Activated CD4-positive, alpha-beta T cell treated with anti-CD3 and anti-CD28 coated beads, Interleukin-2, amount 50 U/mL, for 16 hours (primary cell): ENCODE data around the gene TMEM72.

Experiments
- DNase-seq: peaks from one replicate; pipeline ENCODE4 v3.0.0-alpha.2; 2020

TMEM72 gene

GRCh38 chr10:44935201-44935965 is 24.2 kb downstream of the TMEM72 start:
- no peak for DNase-seq

DNA sequence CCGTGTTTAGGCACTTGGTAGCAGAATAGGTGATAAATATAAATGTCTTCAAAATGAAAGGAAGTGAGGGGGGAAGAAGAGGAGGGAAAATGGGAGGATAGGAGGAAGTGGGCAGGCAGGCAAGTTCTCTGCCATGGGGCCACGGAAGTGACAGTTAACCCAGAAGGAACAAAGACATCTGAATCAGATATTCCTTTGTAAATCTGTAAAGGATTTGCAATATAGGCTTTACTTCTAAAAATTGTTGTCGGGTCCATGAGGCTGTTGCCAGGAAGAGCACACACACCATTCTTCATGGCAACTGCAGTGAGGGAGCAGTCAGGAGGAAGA is 24.8 kb downstream of the TMEM72 start:
- no peak for DNase-seq

GRCh38 chr10:44936314-44936975 is 25.3 kb downstream of the TMEM72 start:
- DNase-seq = no peak

- no peak for DNase-seq
Measured at GRCh38 chr10:44937196-44938005, 26.3 kb downstream of the TMEM72 start.

GRCh38 chr10:44938956-44939355 is 27.8 kb downstream of the TMEM72 start:
- DNase-seq = no peak

DNA sequence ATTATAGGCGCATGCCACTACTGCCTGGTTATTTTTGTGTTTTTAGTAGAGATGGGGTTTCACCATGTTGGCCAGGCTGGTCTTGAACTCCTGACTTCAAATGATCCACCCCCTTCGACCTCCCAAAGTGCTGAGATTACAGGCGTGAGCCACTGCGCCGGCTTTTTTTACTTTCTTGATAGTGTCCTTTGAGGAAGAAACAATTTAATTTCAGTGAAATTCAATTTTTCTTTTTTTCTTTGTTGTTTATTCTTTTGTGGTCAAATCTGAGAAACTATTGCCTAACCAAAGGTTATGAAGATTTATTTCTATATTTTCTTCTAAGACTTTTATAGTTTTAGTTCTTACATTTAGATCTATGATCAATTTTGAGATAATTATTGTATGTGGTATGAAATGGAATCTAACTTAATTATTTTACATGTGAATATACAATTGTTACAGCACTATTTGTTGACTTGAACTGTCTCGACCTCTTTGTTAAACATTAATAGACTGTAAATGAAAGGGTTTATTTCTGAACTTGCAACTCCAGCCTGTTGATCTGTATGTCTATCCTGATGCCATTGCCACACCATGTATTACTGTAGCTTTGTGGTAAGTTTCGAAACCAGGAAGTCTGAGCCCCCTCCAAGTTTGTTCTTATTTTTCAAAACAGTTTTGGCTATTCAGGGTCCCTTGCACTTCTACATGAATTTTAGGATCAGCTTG is 28.7 kb downstream of the TMEM72 start:
- DNase-seq = no peak

- no peak for DNase-seq
Measured at GRCh38 chr10:44944354-44944753, 33.2 kb downstream of the TMEM72 start.

DNA sequence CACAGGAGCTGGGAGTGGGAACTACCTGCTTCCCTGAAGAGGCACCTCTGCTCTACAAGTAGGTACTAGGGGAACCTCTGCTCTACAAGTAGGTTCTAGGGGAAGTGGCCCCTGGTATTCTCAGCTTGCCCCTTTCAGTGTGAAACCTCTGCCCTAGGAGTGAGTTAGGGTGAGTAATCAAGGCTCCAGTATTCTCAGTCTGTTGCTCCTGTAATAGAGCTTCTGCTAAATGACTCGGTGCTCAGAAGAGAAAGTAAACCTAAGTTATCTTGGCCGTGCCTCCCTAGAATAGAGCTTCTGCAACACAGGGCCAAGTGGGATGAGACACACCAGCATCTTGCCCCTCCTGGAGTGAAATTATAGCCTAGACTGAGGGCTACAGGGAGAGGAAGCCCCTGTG is 35.1 kb downstream of the TMEM72 start:
- no peak for DNase-seq

DNA sequence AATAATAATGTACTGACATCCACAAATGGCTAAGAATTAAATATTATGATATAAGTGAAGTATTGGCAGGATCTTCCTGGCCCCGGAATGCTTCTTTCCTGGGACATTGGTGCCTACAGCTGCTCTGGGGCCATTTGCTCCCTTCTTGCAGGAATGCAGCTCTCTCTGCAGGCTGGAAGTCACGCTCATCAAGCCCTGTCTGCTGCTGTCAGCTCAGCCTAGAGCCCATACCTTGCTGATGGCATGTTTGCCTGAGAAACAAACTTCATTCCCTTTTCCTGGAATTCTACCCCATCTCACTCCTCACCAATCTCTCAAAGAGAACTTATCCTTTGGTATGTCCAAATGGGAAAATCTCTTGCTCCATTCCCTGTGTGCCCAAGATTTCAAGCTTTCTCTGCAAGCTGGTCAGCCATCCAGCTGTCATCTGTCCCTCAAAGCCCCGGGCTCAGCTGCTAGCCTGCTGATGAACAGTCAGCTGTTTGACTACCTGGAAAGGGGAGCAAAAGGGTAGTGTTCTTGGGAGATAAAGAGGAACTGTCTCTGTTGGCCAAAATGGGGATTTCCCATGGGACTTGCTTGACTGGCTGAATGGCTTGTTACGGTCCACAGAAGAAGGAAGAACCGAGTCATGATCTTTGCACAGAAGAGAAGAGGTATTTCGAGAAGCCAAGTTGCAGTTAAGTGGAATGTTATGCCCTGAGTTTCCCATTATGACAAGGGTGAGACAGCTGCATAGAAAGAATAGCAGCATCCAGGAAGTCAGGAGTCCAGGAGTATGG is 36.4 kb downstream of the TMEM72 start:
- no peak for DNase-seq

- no peak for DNase-seq
Measured at GRCh38 chr10:44948642-44949041, 37.5 kb downstream of the TMEM72 start.

GRCh38 chr10:44949127-44949802 is 38.1 kb downstream of the TMEM72 start:
- no peak for DNase-seq

DNA sequence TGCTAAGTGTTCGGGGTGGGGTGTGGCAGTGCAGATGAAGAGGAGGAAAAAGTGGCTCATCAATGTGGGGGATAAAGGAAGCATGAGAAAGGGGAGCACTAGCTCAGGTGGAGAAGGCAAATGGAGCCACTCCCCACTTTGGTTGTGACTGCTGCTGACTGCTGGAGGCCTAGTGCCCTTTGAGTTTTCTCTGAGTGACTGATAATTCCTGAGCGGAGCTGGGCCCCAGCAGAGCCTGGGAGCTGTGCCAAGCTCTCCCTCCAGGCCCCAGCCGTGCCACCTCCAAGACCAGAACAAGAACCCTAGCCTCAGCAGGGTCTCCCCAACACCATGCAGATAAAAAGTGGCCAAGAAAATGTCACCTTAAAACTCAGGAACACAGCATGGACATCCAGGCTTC is 38.8 kb downstream of the TMEM72 start:
- no peak for DNase-seq

DNA sequence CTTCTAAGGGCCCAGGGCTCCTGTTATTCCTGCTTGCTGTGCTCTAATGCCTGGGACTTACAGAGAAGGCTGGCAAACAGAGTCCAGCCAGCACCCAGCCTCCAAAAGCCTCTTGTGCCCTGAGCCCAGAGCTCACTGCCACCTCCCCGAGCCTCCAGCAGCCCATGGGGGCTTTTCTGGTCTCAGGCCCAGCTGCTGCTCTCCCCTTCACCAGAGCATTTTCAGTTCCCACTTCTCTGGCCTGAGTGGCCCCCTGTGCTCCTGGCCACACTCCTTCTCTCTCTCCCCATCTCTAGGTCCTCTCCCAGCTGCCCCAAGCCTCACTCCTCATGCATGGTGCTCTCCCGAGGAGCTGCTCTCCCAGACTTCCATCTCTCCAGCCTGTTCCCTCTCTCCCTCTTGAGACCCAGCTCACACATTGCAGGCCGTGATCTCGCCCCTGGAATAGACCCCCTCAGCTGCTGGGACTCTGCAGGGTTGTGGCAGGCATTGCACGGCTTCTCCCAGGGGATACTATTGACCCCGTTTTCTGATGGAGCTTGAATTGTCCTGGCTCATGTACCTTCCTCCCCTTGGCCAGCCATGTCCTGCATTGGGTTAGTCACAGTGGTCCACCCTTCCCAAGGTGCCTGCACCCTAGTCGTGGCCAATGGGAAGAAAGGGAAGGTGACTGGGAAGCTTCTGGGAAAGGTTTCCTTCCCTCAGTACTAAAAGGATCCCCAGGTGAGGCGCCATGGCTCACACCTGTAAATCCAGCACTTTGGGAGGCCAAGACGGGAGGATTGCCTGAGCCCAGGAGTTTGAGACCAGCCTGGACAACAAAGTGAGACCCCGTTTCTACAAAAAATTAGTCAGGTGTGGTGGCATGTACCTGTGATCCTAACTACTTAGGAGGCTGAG is 39.4 kb downstream of the TMEM72 start:
- DNase-seq = no peak

GRCh38 chr10:44951576-44952226 is 40.6 kb downstream of the TMEM72 start:
- no peak for DNase-seq

- DNase-seq = no peak
Measured at GRCh38 chr10:44952779-44953231, 41.7 kb downstream of the TMEM72 start.

DNA sequence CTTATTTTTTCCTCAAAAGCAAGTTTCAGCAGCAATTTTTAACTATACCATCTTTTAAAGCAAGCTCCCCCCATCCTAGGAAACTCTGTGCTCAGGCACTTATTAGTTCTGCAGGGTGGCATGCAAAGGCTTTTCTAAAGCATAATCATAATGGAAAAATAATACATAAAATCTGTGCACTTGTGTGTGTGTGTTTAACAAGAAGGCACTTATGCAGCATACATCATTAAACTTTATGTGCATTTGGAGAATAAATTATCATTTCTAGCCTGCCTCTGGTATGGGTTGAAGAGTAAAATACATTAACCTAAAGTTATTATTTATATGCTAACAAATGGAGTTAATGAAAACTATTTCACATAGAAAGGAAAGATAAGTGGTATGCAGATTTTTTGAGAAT is 42.9 kb downstream of the TMEM72 start:
- DNase-seq = no peak

DNA sequence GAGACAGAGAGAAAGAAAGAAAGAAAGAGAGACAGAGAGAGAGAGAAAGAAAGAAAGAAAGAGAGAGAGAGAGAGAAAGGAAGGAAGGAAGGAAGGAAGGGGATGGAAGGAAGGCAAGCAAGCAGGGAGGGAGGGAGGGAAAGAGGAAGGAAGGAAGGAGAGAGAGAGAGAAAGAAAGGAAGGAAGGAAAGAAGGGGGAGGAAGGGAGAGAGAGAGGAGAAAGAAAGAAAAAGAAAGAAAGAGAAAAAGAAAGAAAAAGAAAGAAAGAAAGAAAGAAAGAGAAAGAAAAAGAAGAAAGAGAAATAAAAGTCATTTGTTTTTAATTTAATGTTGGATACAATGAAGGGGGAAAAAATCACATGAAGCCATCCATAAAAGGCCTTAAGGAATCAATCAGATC is 43.8 kb downstream of the TMEM72 start:
- DNase-seq = no peak

GRCh38 chr10:44955413-44956070 is 44.4 kb downstream of the TMEM72 start:
- DNase-seq = no peak

DNA sequence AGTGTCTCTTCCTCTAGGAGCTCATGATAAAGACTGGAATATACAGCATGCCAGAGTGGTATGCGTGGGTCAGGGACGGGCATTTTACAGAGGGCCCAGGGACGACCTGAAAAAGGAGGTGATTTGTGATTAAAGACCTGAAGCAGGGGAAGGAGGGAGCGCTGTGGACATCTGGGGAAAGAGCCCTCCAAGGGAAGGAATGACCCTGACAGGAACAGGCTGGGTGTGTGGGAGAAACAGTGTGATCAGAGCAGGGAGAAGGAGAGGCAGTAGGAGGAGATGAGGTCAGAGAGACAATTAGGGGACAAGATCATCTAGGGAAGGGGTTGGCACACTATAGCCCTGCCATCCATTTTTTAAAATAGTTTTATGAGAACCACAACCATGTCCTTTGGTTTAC is 45.1 kb downstream of the TMEM72 start:
- no peak for DNase-seq
